Raji (cell line): Measurements from ENCODE around the gene RPL29.
A peak's percentile ranks its signal among the peaks of the same experiment; 100 is the strongest.

Source experiments
- POLR2A ChIP-seq: IDR thresholded peaks from 2 replicates; pipeline ENCODE4 v1.6.1; 2011; ENCODE audit warnings: low read depth, low read length, control low read depth; ENCODE audit not compliant: insufficient read depth

RPL29 gene

GRCh38 chr3:51997935-51998596, 2.4 kb upstream of the RPL29 start:
- no peak for TF ChIP-seq POLR2A

- no peak for TF ChIP-seq POLR2A
Measured at GRCh38 chr3:51997172-51997571, 1.5 kb upstream of the RPL29 start.

GRCh38 chr3:51994530-51994929, 1.2 kb downstream of the RPL29 start:
- no peak for TF ChIP-seq POLR2A

- no peak; the same call in 1 of the 2 replicates for TF ChIP-seq POLR2A
Measured at GRCh38 chr3:51992017-51992682, 3.5 kb downstream of the RPL29 start.

DNA sequence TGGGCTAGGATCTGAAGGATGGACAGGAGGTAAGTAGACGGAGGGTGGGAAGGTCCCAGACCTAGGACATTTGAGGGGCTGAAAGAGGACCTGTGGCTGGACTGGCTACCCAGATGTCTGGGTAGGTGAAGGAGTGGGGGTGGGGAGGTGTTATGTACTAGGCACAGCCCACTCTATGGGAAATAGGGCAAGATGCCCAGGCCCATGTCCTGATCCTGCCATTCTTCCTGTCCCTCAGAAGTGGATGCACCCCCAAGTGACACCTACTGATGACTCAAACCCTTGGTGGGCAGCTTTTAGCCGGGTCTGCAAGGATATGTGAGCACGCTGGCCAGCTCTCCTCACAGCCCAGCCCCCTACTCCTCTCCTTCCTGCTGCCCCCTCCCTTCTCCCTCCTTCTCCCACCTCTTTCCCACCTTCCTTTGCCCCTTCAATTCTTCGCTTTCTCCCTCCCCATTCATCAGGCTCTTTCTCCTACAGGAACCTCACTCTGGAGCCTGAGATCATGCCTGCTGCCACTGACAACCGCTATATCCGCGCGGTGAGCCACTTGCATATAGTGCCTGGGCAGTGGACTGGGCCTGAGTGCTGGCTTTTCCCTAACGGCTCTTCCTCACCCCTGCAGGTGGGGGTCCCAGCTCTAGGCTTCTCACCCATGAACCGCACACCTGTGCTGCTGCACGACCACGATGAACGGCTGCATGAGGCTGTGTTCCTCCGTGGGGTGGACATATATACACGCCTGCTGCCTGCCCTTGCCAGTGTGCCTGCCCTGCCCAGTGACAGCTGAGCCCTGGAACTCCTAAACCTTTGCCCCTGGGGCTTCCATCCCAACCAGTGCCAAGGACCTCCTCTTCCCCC, 7.2 kb downstream of the RPL29 start:
- no peak for TF ChIP-seq POLR2A

DNA sequence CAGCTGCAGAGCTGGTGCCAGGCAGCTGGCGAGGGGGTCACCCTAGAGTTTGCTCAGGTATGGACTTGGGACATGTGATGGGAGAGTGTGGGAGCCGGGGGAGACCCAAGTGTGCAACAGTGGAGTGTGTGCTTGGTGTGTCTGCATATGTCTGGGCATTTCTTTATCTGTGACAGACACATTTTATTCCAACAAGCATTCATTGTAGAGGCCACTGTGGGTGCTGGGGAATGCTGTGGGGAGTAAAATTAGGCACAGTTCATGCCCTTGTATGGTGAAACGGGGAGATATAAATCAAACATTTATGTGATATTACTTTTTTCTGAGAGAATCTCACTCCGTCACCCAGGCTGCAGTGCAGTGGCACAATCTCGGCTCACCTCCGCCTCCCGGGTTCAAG, 8.1 kb downstream of the RPL29 start:
- TF ChIP-seq POLR2A = no peak

GRCh38 chr3:51986010-51986947, 9.4 kb downstream of the RPL29 start:
- 0 out of 2 replicates have a peak, but pooled peaks have one; percentile 7 for TF ChIP-seq POLR2A

DNA sequence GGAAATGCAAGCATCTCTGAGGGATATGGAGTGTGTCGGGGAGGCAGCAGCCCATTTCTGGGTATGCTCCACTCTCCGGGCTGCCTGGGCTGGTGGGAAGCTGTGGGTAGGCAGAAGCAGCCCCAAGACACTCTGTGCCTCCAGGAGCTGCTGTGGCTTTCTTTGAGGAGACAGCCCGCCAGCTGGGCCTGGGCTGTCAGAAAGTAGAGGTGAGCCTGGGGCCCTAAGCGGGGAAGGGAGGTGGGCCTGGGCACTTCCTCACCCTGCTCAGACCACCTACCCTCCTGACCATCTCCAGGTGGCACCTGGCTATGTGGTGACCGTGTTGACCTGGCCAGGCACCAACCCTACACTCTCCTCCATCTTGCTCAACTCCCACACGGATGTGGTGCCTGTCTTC, 10.6 kb downstream of the RPL29 start:
- no peak for TF ChIP-seq POLR2A

DNA sequence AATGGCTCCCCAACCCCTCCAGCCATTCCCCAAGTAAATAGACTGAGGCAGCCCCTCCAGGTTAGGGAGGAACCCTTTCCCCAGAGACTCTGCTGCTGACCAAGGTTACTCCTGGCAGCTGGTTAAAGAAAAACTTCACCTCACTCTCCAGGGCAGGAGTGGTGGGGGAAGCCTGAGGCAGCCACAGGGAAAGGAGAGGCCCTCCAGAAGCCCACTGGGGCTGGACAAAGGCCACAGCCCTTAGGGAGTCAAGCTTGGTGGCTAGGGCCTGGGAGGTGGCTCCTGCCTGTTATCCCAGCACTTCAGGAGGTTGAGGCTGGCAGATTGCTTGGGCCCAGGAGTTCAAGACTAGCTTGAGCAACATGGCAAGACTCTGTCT, 11.4 kb downstream of the RPL29 start:
- no peak for TF ChIP-seq POLR2A

GRCh38 chr3:51983578-51984268, 12.0 kb downstream of the RPL29 start:
- TF ChIP-seq POLR2A = no peak

DNA sequence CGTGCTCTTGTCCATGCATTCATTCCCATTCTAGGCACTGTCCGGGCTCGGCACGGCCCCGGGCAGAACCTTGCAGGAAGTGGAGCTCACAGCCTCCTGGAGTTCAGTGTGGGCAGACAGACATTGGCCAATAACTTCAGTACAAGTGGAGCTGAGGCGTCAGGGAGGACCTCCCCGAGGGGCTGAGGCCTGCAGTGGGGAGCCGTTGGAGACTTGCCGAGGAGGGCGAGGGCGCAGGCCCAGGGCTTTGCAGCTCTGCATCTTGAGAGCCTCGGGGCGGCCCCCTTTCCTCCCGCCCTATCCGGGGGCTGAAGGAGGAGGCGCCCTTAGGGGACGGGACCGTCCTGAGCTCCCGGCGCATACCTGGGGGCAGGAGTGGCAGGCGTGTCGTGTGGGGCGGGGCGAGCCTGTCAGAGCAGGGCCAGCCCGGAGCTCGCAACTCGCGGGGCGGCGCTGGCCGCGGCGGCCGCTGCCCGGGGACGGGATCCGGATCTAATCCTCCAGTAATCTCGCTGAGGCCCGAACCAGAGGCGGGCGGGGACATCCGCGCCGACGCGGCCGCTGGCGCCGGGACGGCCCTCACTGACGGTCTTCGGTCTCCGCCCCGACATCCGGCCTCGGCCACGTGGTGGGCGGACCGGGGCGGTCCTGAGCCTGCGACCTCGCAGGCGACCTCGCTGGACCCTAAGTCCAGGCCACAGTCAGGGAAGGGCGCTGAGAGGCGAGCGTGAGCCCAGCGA, 12.7 kb downstream of the RPL29 start, which contains the start of gene ACY1:
TSS of gene ACY1 (plus strand) at position 698 of the 740 bp plus-strand sequence. CDS start 530 bp downstream, outside the sequence.
- TF ChIP-seq POLR2A = peak; percentile 74

DNA sequence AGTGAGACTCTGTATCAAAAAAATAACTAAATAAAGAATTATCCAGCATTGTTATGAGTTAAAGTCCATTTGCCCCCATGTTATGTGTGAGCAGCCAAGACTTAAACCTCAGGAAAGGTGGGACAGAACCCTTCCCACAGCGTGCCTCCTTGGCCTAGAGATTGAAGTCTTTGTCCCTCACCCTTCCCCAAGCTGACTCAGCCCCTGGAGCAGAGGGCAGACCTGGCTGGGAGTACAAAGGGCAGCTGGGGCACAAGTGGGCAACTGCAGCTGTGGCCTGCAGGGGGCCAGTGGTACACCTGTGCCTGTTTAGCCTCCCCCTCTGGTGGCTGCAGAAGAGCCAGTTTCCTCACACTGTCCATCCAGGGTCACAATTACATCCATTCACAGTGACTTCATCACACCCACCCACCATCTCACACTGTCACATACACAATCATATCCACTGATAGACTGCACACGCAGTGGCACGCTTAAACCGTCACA, 13.3 kb downstream of the RPL29 start:
- TF ChIP-seq POLR2A = no peak; the same call in 1 of the 2 replicates

GRCh38 chr3:51980253-51980652, 15.4 kb downstream of the RPL29 start:
- TF ChIP-seq POLR2A = no peak
